GM19397 (cell line): ENCODE data around the gene MTX1.
"Not testable (repeated sequence)": the region's sequence is repeated elsewhere in the genome, so short reads cannot be mapped to it uniquely, and the experiment has no call there.

Source experiments
- ATAC-seq: cut with Tn5 transposase; IDR thresholded peaks from one replicate; pipeline ENCODE4 v1.9.1; 2021; ENCODE audit warnings: mild to moderate bottlenecking, moderate library complexity; ENCODE audit not compliant: unreplicated experiment

Gene MTX1

DNA sequence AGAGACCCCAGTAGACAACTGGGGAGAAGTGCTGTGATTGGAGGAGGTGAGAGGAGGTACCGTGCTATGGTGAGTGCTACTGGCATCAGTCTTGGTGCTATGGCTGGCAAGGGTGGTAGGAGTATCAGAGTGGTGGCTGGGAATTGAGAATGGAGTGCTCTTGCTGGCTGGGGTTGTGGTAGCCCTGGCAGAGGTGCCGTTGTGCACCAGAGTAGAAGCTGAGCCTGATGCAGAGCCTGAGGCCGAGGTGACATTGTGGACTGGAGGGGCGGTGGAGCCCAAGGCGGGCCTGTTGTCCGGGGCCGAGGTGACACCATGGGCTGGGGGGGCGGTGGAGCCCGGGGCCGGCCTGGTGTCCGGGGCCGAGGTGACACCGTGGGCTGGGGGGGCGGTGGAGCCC, 20.2 kb upstream of the MTX1 start:
- ATAC-seq: no peak

GRCh38 chr1:155189926-155190325, 18.6 kb upstream of the MTX1 start:
- not testable (repeated sequence) for ATAC-seq

- no peak for ATAC-seq
These were observed 16.6 kb upstream of the MTX1 start for GRCh38 chr1:155191904-155192303.

DNA sequence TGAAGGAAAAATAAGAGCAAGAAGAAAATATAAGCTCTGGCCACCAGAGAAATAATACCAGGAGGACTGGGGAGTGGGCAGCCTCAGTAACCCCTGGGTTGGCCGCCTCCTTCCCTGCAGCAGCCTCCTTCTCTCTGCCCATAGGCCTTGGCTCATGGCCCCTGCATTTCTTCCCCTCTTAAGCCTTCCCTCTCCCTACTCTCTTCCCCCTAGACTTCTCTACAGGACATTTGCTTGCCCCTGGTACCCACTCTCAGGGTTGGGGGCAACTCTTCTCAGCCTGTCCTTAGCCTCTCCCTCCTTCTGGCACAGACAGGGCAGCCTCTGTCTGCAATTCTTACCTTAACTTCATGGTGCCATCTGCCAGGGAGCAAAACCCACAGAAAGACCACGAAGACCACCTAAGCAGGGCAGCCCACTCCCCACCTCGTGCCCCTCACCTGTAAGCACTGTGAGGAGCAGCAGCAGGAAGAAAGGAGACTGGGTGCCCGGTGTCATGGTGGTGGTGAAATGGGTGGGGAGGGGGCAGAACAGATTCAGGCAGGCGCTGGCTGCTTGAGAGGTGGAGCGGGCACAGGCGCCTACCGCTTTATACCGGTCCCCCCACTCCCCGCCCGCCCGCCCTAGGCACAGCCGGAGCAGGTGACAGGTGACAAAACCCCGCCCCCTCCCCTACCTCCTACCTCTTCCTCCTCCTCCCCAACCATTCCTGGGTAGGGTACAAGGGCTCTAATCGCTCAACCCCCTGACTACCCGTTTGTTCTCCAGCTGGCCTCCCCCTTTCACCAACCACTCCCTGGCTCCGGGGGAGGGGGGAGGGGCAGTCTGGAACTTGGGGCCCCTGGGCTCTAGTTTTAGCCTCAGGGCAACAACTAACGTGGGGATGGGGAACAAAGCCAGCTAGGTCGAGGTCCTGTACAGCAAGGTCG, 15.9 kb upstream of the MTX1 start:
- no peak for ATAC-seq

- ATAC-seq: peak; percentile 68
These were observed 15.1 kb upstream of the MTX1 start for GRCh38 chr1:155193275-155193990.

GRCh38 chr1:155193991-155194240, 14.6 kb upstream of the MTX1 start:
- not testable (repeated sequence) for ATAC-seq

DNA sequence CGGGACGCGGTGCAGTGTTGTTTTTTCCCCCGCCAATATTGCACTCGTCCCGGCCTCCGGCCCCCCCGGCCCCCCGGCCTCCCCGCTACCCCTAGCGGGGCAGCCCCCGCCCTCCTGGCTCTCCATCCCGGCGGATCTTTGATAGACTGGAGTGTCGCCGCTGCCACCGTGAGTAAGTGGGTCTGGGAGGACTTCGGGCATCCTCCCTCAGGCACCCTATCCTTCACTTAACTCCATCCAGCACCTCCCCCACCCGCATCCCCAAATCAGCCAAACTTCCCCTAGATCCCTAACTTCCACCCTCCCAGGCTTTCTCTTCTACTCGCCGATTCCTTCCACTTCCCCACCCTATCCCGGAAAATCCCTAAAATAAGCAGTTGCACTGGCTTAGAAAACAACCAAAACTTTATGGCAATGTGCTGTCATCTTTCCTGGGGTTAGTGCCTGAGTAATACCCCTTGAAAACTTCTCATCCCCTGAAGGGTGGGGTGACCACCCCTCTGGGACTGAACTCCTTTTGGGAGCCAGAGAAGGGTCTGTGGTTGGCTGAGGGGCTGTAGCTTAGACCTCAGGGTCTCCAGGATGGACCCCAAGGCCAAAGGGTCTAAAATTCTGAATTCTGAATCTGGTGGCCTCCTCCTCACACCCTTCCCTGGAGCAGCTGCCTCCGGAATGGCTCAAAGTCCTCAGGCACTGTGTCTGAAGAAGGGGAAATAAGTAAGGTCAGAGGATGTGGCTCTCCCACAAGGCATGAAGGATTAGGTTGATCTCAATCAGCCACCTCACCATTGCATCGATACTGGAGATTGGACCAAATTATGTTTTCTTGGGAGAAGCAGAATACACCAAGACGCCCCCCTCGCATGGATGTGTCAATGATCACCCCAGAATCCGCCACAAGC, 13.0 kb upstream of the MTX1 start:
- no peak for ATAC-seq

DNA sequence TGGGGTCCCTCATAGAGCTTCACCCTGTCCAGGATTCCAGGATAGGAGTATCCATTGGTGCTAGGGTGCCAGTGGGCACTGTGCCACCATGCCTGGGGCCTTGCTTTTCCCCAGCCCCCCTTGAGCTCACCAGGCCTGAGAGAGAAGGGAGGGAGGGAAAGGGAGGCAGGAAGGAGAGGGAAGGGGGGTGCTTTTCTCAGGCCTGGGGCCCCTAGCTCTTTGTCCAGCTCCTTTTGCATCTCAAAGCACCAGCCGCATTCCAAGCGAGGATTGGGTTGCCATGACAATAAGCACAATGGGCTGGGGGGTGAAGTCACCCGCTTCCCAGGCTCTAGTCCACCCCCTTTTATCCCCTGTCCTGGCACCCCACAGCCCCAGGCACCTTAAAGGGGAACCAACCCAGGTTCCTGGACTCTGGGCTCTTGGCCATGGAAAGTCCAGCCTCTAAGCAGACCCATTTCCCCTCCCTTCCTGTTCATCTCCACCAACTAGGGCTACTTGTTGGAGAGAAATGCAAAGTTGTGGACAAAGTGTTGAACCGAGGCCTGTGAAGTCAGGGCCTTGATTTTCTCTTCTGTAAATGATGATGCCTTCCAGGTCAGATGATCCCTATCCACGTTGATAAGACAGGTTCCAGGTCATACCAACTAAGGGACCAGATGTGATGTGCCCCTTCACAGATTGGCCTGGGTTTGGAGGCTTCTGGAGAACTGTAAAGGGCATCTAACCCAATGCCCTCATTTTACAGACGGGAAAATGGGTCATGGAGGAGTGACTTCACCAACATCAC, 12.2 kb upstream of the MTX1 start:
- no peak for ATAC-seq

DNA sequence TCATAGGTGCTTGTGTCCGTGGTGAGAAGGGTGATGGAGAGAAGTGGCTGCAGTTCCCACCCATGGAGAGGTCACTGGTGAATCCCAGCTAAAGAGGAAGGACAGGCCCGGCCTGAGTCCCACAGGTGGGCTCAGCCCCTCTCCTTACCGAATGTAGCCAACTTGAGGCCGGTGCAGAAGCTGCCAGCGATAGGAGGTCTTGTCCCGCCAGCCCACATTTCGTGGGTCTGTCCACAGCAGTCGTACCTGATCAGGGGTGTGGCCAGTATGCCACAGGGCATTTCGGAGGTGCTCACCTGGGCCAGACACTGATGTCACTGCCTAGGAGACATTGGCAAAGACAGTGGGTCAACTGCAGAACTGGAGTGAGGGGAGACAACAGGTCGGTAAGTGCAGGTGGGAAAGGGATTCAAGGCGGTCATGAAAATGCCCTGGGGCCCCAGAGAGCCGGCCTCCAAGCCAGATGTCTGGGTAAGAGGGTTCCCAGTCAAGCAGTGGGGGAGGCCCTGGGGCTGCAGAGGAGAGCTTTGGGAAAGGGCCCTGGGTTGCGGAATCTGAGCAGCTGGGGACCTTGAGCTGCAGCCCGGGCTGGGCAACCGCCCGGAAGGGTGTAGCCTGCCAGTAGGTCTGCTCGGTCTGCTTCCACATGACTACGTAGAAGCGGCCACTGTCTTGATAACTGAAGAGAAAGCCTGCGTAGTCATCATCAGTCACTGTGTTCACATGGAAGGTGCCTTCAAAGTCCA, 11.4 kb upstream of the MTX1 start:
- ATAC-seq: no peak

GRCh38 chr1:155197901-155198546, 10.5 kb upstream of the MTX1 start:
- no peak for ATAC-seq

DNA sequence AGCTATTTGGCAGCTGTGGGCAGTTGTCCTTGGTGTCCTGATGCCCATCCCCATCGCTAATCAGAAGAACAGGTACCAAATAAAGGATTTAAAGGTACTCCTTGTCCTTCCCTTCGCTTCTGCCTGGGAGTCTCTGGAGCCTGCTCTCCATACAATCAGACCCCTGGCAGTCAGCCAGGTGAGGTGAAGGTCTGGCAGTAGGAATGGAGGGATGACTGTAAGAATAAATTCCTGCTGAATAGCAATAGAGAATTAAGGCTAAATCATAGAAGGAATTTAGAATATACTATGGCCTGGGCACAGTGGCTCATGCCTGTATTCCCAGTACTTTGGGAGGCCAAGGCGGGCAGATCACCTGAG, 10.0 kb upstream of the MTX1 start:
- ATAC-seq: no peak

- ATAC-seq: no peak
These were observed 8.7 kb upstream of the MTX1 start for GRCh38 chr1:155199792-155200191.

DNA sequence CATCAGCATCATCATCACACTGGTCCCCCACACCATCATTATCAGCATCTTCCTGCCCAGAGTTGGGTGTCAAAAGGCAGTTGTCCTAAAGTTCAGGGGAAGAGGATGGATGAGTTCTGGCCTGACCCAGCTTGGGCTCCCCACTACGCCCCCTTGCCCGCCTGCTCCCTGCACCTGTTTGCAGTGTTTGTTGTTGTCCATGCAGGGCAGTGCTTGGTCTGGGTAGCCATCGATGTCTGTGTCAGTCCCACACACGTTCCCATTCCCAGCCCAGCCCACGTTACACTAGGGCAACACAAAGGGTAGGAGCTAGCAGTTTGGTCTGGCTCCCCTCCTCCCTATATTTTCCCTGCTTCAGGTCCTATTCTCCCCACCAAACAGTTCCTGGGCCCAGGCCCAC, 7.6 kb upstream of the MTX1 start:
- no peak for ATAC-seq

- ATAC-seq: no peak
These were observed 6.3 kb upstream of the MTX1 start for GRCh38 chr1:155202198-155202597.

GRCh38 chr1:155202731-155203515, 5.6 kb upstream of the MTX1 start:
- ATAC-seq: no peak

DNA sequence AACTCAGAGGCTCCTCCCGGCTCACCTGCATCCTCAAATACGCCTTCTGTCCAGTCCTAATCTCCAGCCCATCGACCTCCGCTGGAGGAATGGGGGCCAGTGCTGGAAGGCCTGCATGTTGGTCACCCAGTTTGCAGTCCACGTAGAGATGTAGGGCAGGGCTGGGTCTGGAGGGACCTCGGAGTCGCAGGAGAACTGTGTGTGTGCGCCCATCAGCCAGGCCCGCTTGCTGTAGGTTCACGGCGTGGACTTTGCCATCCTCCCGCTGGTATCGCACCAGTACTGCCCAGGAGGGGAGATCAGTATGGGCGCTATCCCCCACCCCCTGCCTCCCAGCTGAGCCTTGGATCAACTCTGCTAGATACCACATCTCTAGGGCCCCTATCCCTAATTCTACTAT, 3.5 kb upstream of the MTX1 start:
- no peak for ATAC-seq

DNA sequence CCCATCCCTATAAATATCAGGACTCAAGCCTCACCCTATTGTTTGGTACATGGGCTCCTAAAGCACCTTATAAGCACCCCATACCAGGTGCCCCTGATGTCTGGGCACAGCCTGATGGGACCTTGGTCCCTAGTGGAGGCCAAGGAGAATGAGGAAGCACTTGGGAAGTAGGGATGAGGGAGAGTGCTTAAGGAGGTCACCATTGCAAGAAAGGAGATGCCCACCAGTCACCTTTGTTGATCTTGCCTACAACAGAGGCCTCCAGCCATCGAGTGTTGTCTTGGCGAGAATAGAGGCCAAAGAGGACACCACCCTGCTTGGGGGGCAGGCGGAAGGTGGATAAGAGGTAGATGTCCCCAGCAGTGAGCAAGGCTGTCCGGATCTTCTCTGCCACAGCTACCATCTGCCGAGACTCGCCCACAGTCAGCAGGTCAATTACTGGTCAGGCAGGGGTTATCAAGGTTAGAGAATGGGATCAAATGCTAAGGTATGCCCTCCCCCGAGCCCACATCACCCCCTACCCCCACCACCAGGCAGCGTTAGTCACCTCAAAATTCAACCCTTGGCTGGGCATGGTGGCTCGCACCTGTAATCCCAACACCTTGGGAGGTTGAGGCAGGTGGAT, 2.4 kb upstream of the MTX1 start:
- no peak for ATAC-seq
